ENCODE data around the gene ZNF784.
A peak's percentile ranks its signal among the peaks of the same experiment; 100 is the strongest.

DNA sequence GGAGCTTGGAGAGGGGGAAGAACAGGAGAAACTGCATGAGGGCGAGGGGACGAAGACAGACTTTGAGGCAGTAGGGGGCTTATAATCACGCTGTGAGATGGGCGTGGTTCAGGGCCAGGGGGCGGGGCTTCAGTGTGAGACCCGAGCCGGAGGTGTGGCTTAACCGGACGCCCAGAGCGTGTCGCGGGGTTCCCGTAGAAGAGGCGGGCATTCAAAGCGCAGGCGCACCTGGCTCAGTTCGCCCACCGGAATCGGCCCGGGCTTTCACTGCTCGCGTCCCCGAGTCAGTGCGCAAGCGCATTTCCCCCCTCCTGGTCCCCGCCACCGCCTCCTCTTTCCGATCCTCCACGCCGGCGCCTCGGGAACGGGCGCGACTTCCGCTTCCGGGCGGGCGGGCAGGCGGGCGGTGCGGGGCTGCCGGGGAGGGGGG is 19.1 kb downstream of the ZNF784 start:
- no peak for TF ChIP-seq RAD21 (IDR thresholded peaks at IDR 0.05; ENCODE audit: low read length)
- TF ChIP-seq, protein P1, sequence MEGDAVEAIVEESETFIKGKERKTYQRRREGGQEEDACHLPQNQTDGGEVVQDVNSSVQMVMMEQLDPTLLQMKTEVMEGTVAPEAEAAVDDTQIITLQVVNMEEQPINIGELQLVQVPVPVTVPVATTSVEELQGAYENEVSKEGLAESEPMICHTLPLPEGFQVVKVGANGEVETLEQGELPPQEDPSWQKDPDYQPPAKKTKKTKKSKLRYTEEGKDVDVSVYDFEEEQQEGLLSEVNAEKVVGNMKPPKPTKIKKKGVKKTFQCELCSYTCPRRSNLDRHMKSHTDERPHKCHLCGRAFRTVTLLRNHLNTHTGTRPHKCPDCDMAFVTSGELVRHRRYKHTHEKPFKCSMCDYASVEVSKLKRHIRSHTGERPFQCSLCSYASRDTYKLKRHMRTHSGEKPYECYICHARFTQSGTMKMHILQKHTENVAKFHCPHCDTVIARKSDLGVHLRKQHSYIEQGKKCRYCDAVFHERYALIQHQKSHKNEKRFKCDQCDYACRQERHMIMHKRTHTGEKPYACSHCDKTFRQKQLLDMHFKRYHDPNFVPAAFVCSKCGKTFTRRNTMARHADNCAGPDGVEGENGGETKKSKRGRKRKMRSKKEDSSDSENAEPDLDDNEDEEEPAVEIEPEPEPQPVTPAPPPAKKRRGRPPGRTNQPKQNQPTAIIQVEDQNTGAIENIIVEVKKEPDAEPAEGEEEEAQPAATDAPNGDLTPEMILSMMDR (conservative IDR thresholded peaks at IDR 0.05; ENCODE audit: low read depth, low read length), result no peak
- TF ChIP-seq, protein P2, sequence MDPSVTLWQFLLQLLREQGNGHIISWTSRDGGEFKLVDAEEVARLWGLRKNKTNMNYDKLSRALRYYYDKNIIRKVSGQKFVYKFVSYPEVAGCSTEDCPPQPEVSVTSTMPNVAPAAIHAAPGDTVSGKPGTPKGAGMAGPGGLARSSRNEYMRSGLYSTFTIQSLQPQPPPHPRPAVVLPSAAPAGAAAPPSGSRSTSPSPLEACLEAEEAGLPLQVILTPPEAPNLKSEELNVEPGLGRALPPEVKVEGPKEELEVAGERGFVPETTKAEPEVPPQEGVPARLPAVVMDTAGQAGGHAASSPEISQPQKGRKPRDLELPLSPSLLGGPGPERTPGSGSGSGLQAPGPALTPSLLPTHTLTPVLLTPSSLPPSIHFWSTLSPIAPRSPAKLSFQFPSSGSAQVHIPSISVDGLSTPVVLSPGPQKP (IDR thresholded peaks at IDR 0.05; ENCODE audit: borderline replicate concordance, low read depth, low read length), result no peak
- no peak for TF ChIP-seq SMC3 (IDR thresholded peaks at IDR 0.05; ENCODE audit: low read depth, low read length)
- peak; percentile 48 for TF ChIP-seq POLR2A (IDR thresholded peaks at IDR 0.05; ENCODE audit: low read depth, low read length)
- TF ChIP-seq NFE2L2 (IDR thresholded peaks at IDR 0.05; ENCODE audit: low read depth, low read length), result no peak

Measured in IMR-90 (cell line).